ENCODE results near the gene ASB7. TPM values are rescaled to one million over a fixed set of nuclear protein-coding genes. Genes with fewer than 3 reads are reported as not detected.

ASB7 gene
- polyA plus RNA-seq, 3 donors = 5.3 to 9.8 (median 7.6) TPM

- Mint-ChIP-seq H3K4me1 (no peaks in the 10 kb centered on the region), H3K4me3 (no peak overlapping the region), H3K27me3 (ENCODE audit: low read depth in 3 of 3) (peaks cover 0 to 2% (median 2%) of the 10 kb centered on the region in 3 donors), H3K27ac (no peak overlapping the region), H3K36me3 (peaks cover 41 to 42% of the 10 kb centered on the region in 2 donors), H3K9me3 (no peaks in the 10 kb centered on the region)
- no peaks in the 10 kb centered on the region for H3K4me1 ChIP-seq (ENCODE audit: control insufficient read depth in 1 of 2, insufficient read depth in 2 of 2, low read length in 2 of 2)
- no peak overlapping the region for H3K4me2 ChIP-seq (replicated peaks; ENCODE audit: extremely low read depth, low read length, poor library complexity, severe bottlenecking)
- no peaks in the 10 kb centered on the region for H3K27me3 ChIP-seq (ENCODE audit: control insufficient read depth in 2 of 2, insufficient read depth in 2 of 2, low read length in 2 of 2)
- no peak overlapping the region for H3K9ac ChIP-seq (ENCODE audit: insufficient read depth, low read length, poor library complexity, severe bottlenecking)
- intact Hi-C loops (cut with micrococcal nuclease) = no loop called here
- no peaks in the 10 kb centered on the region for H3K79me2 ChIP-seq (ENCODE audit: insufficient read depth, low read length)
- TF ChIP-seq CTCF (IDR thresholded peaks at IDR 0.05) = no peak
- WGBS (ENCODE audit: insufficient coverage) = 96% methylated on average over 4 of the region's 5 CpGs
- H2AFZ ChIP-seq (ENCODE audit: insufficient read depth, low read depth, low read length, poor library complexity, severe bottlenecking) = no peak overlapping the region
- H3K4me3 ChIP-seq (replicated peaks in 1 of 3; ENCODE audit: low read depth in 2 of 3, low read length in 3 of 3) = no peak overlapping the region
- no peak overlapping the region for H3K27ac ChIP-seq (ENCODE audit: low read depth in 1 of 2, low read length in 2 of 2)
- no peaks in the 10 kb centered on the region for H3K9me3 ChIP-seq (replicated peaks in 1 of 2; ENCODE audit: control insufficient read depth in 1 of 2, insufficient read depth in 1 of 2, low read length in 2 of 2)
- peaks cover 7% of the 10 kb centered on the region for H4K20me1 ChIP-seq (ENCODE audit: insufficient read depth, low read length)
- H3K36me3 ChIP-seq (replicated peaks in 1 of 2; ENCODE audit: control insufficient read depth in 1 of 2, insufficient read depth in 2 of 2, low read length in 2 of 2) = peaks cover 32 to 63% of the 10 kb centered on the region in 2 donors
- no peak for DNase-seq
These were observed 48.9 kb downstream of the ASB7 start for GRCh38 chr15:100651253-100651652.

DNA sequence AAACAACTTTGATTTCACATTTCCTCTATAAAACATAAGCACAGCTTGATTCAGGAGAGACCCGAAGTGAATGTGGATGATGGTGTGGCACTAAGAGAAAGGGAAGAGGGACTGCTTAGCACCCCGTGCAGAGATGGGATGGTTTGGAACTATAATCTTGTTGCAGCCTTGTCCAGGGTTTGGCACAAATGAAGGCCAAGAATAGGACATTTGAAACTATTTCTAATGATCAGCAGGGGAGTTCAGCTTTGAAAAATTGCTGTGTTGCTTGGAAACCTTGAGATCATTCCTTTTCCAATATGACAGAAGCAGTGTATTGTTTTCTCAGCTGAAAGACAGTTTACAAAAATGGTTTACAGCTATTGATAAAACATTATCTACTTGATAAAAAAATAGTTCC is 49.7 kb downstream of the ASB7 start:
- intact Hi-C loops (cut with micrococcal nuclease) = no loop called here
- no CpG with 5 or more reads among the region's 2 CpGs for WGBS (ENCODE audit: insufficient coverage)
- Mint-ChIP-seq H3K36me3 (peaks cover 41 to 42% of the 10 kb centered on the region in 2 donors), H3K9me3 (no peaks in the 10 kb centered on the region), H3K27me3 (ENCODE audit: low read depth in 3 of 3) (peaks cover 0 to 2% (median 2%) of the 10 kb centered on the region in 3 donors), H3K27ac (no peak overlapping the region), H3K4me3 (no peak overlapping the region), H3K4me1 (no peaks in the 10 kb centered on the region)
- no peak overlapping the region for H2AFZ ChIP-seq (ENCODE audit: insufficient read depth, low read depth, low read length, poor library complexity, severe bottlenecking)
- no peaks in the 10 kb centered on the region for H3K4me1 ChIP-seq (ENCODE audit: control insufficient read depth in 1 of 2, insufficient read depth in 2 of 2, low read length in 2 of 2)
- no peak overlapping the region for H3K27ac ChIP-seq (ENCODE audit: low read depth in 1 of 2, low read length in 2 of 2)
- no peak overlapping the region for H3K9ac ChIP-seq (ENCODE audit: insufficient read depth, low read length, poor library complexity, severe bottlenecking)
- H3K4me3 ChIP-seq (replicated peaks in 1 of 3; ENCODE audit: low read depth in 2 of 3, low read length in 3 of 3) = no peak overlapping the region
- H4K20me1 ChIP-seq (ENCODE audit: insufficient read depth, low read length) = no peaks in the 10 kb centered on the region
- no peak for DNase-seq
- no peak for TF ChIP-seq CTCF (IDR thresholded peaks at IDR 0.05)
- no peaks in the 10 kb centered on the region for H3K27me3 ChIP-seq (ENCODE audit: control insufficient read depth in 2 of 2, insufficient read depth in 2 of 2, low read length in 2 of 2)
- H3K36me3 ChIP-seq (replicated peaks in 1 of 2; ENCODE audit: control insufficient read depth in 1 of 2, insufficient read depth in 2 of 2, low read length in 2 of 2) = peaks cover 32 to 57% of the 10 kb centered on the region in 2 donors
- no peaks in the 10 kb centered on the region for H3K79me2 ChIP-seq (ENCODE audit: insufficient read depth, low read length)
- no peaks in the 10 kb centered on the region for H3K9me3 ChIP-seq (replicated peaks in 1 of 2; ENCODE audit: control insufficient read depth in 1 of 2, insufficient read depth in 1 of 2, low read length in 2 of 2)
- no peak overlapping the region for H3K4me2 ChIP-seq (replicated peaks; ENCODE audit: extremely low read depth, low read length, poor library complexity, severe bottlenecking)

All from CD14-positive monocyte (primary cell).